ENCODE measurements around the gene PRH2. TPM values are rescaled to one million over a fixed set of nuclear protein-coding genes. Genes with fewer than 3 reads are reported as not detected.

Gene PRH2
- total RNA-seq, 1 donor, result not detected

DNA sequence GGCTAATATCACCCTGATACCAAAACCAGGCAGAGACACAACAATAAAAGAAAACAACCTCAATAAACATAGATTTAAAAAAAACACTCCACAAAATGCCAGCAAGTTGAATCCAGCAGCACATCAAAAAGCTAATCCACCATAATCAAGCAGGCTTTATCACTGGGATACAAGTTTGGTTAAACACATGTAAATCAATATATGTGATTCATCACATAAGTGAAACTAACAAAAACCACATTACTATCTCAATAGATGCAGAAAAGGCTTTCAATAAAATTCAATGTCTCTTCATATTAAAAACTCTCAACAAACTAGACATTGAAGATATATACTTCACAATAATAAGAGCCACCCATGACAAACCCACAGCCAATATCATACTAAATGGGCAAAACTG, 27.0 kb downstream of the PRH2 start:
- TF ChIP-seq, protein P1, sequence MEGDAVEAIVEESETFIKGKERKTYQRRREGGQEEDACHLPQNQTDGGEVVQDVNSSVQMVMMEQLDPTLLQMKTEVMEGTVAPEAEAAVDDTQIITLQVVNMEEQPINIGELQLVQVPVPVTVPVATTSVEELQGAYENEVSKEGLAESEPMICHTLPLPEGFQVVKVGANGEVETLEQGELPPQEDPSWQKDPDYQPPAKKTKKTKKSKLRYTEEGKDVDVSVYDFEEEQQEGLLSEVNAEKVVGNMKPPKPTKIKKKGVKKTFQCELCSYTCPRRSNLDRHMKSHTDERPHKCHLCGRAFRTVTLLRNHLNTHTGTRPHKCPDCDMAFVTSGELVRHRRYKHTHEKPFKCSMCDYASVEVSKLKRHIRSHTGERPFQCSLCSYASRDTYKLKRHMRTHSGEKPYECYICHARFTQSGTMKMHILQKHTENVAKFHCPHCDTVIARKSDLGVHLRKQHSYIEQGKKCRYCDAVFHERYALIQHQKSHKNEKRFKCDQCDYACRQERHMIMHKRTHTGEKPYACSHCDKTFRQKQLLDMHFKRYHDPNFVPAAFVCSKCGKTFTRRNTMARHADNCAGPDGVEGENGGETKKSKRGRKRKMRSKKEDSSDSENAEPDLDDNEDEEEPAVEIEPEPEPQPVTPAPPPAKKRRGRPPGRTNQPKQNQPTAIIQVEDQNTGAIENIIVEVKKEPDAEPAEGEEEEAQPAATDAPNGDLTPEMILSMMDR (IDR thresholded peaks at IDR 0.05; ENCODE audit: insufficient read depth, low read length), result no peak
- no peak for DNase-seq (ENCODE audit: low read depth)
- no peak overlapping the region for H3K4me3 ChIP-seq (ENCODE audit: low read depth, low read length)

- DNase-seq (ENCODE audit: low read depth), result peak; percentile 11
- TF ChIP-seq, protein P1 (IDR thresholded peaks at IDR 0.05; ENCODE audit: insufficient read depth, low read length), result no peak
- H3K4me3 ChIP-seq (ENCODE audit: low read depth, low read length), result no peak overlapping the region
These were observed 28.7 kb downstream of the PRH2 start for GRCh38 chr12:10957741-10958140.

DNA sequence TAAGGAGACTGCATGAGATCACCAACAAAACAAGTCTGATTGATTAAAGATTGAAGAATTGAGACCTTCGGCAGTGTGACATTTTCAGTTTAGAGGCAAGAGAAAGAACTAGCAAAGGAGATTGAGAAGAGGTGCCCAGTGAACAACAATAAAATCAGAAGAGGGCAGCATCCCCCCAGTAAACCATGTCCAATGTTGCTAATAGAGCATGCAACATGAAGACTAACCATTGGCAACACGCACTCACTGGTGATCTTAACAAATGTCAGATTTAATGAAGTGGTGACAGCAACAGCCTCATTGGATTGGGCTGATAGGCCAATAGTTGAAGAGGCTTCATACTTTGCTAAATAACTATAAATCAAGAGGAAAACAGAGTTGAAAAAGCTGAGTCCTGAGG, 30.8 kb downstream of the PRH2 start:
- DNase-seq (ENCODE audit: low read depth), result peak; percentile 16
- H3K4me3 ChIP-seq (ENCODE audit: low read depth, low read length), result no peak overlapping the region
- TF ChIP-seq, protein P1 (IDR thresholded peaks at IDR 0.05; ENCODE audit: insufficient read depth, low read length), result no peak

- DNase-seq (ENCODE audit: low read depth), result no peak
- H3K4me3 ChIP-seq (ENCODE audit: low read depth, low read length), result no peak overlapping the region
- TF ChIP-seq, protein P1 (IDR thresholded peaks at IDR 0.05; ENCODE audit: insufficient read depth, low read length), result no peak
These were observed 31.2 kb downstream of the PRH2 start for GRCh38 chr12:10960211-10960610.

DNA sequence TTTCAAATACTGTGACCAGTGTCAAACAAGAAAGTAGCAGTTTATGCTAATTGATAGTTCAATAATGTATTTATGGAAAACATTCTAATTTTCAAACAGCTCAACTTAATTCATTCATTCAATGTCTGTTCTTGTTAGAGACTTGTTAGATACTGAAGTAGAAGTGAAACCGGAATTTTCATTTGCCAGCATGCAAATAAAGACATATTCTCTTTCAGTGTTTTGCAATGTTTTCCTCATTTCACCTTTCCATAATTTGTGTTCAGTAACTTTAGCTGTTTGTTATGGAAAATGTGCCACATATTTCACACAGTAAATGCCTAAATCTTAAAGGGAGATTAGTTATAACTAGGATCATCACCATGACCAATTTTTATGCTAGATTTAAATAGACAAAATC, 36.4 kb downstream of the PRH2 start:
- no peak overlapping the region for H3K4me3 ChIP-seq (ENCODE audit: low read depth, low read length)
- TF ChIP-seq, protein P1 (IDR thresholded peaks at IDR 0.05; ENCODE audit: insufficient read depth, low read length), result no peak
- no peak for DNase-seq (ENCODE audit: low read depth)

DNA sequence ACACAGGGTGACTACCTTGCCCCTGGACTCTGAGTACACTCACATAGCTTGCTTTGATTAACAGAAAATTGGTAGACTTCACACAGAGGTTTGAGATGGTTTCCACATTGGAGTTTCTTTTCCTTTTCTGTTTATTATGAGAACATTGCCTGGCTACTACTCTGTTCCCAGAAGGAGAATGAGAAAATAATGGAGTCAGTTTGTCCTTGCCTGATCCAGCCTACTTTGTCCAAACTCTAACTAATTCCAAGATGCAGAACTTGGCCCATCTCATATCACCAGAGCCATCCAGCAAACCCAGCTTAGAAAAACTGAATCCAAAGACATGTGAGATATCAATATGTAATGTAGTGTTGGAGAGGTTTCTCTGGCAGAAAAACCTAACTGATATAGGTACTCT, 37.3 kb downstream of the PRH2 start:
- TF ChIP-seq, protein P1 (IDR thresholded peaks at IDR 0.05; ENCODE audit: insufficient read depth, low read length), result no peak
- H3K4me3 ChIP-seq (ENCODE audit: low read depth, low read length), result no peak overlapping the region
- peak; percentile 8 for DNase-seq (ENCODE audit: low read depth)

- DNase-seq (ENCODE audit: low read depth), result peak; percentile 69
- H3K4me3 ChIP-seq (ENCODE audit: low read depth, low read length), result no peak overlapping the region
- TF ChIP-seq, protein P1 (IDR thresholded peaks at IDR 0.05; ENCODE audit: insufficient read depth, low read length), result no peak
These were observed 38.4 kb downstream of the PRH2 start for GRCh38 chr12:10967409-10967808.
